MCF 10A (cell line): ENCODE results near the gene SHC2. TPM values are rescaled to one million over a fixed set of nuclear protein-coding genes. Genes with fewer than 3 reads are reported as not detected.

Source experiments
- BruUV-seq: library from RNA; stranded (reverse); fragments of 400-500 nt; replicated peaks from 2 replicates; lab custom pipeline; 2021; lab: Mats Ljungman, UMichigan
- CTCF ChIA-PET: fragments of 300-600 bp; sonication (Branson Sonifier 250); formaldehyde crosslinking; extraction: SDS; loops from one replicate; lab custom pipeline; 2021; ENCODE audit warnings: antibody characterized with exemption, inconsistent platforms; lab: Yijun Ruan, JAX
- POLR2A ChIA-PET: fragments of 300-600, 350-650 bp; sonication (Branson Sonifier 250); formaldehyde crosslinking; extraction: SDS; loops from one replicate; lab custom pipeline; 2020; ENCODE audit warnings: antibody characterized with exemption, inconsistent platforms; lab: Yijun Ruan, JAX
- DNase-seq: peaks from one replicate; pipeline ENCODE4 v3.0.0-alpha.2; 2018; ENCODE audit not compliant: unreplicated experiment
- H3K27ac Mint-ChIP-seq: one replicate; pipeline ENCODE4 v1.8.0; 2022; ENCODE audit warnings: mild to moderate bottlenecking, low read depth, mixed read lengths; ENCODE audit not compliant: unreplicated experiment
- H3K27me3 Mint-ChIP-seq: one replicate; pipeline ENCODE4 v1.8.0; 2022; ENCODE audit warnings: mixed read lengths; ENCODE audit not compliant: insufficient read depth, unreplicated experiment
- H3K36me3 Mint-ChIP-seq: one replicate; pipeline ENCODE4 v1.8.0; 2022; ENCODE audit warnings: mild to moderate bottlenecking, moderate library complexity, mixed read lengths; ENCODE audit not compliant: insufficient read depth, unreplicated experiment
- H3K4me1 Mint-ChIP-seq: one replicate; pipeline ENCODE4 v1.8.0; 2022; ENCODE audit warnings: mixed read lengths; ENCODE audit not compliant: insufficient read depth, unreplicated experiment
- H3K4me3 Mint-ChIP-seq: one replicate; pipeline ENCODE4 v1.8.0; 2022; ENCODE audit warnings: mild to moderate bottlenecking, moderate library complexity, mixed read lengths; ENCODE audit not compliant: unreplicated experiment
- H3K9me3 Mint-ChIP-seq: one replicate; pipeline ENCODE4 v1.8.0; 2022; ENCODE audit warnings: mixed read lengths; ENCODE audit not compliant: unreplicated experiment
- intact Hi-C: fragments of 100-400 bp; cut with micrococcal nuclease; formaldehyde crosslinking; loops from 2 replicates; pipeline ENCODE4 v1.14.1; 2022
- total RNA-seq: library from RNA; stranded (reverse); gene quantifications from 2 replicates; pipeline ENCODE4 v1.2.3, GENCODE V29; 2022
- TF ChIP-seq, protein P1 (sequence below): fragments of 200-600 bp; IDR thresholded peaks from one replicate; pipeline ENCODE4 v1.8.0; 2022; ENCODE audit warnings: antibody characterized with exemption, mild to moderate bottlenecking; ENCODE audit not compliant: unreplicated experiment

SHC2 gene
- total RNA-seq, 1 experiment from 2014 or later, result 0.77 TPM

DNA sequence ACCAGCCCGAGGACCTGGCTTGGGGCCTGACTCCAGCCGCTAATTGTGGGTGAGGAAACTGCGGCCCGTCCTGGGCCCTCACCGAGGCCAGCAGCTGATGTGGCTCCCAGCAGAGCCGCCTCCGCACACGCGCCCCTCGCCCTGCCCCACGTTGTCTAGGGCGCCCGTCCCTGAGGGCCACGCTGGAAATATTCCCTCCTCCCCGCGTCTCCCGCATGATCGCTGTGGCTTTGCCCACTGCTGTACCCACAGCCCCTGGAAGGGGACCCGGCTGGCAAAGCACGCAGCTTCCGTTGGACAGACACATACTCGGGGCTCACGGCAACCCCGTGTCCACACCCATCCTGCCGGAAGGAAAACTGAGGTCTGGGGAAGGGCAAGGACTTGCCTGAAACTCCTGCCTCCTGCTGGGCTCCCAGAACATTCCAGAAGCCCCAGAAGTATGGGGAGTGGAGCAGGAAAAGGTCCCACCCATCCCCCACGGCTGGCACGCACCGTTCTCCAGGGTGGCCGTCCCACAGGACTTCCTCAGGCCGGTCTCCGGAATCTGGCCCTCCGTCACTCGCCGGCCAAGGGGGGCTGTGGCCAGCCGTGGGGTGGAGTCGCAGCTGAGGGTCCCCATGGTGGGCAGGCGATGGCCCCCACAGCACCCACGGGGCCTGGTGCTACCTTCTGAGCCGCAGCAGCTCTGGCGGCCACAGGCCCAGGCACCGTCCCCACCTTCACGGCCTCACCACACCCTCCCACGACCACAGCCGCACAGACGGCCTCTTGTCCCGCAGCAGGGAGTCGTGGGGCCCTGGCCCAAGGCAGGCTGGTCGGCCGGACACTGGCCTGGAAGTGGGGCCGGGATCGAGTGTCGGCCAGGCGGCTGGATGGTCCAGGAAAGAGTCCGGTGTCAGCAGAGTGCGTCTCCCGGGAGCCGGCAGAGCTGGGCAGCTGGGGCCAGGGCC, 13.6 kb upstream of the SHC2 start:
- no peak for DNase-seq
- no peak overlapping the region for H3K27ac Mint-ChIP-seq
- no peak overlapping the region for H3K4me3 Mint-ChIP-seq
- peaks cover 5% of the 10 kb centered on the region for H3K4me1 Mint-ChIP-seq
- H3K27me3 Mint-ChIP-seq, result no peaks in the 10 kb centered on the region
- no peaks in the 10 kb centered on the region for H3K9me3 Mint-ChIP-seq
- no peaks in the 10 kb centered on the region for H3K36me3 Mint-ChIP-seq
- intact Hi-C loops, result no loop called here
- ChIA-PET POLR2A (no interaction called here), CTCF (interaction anchor here (0.6 kb wide), 2 partner anchors 35 to 58 kb away, joined by 3 to 5 read pairs; no protein-coding TSS in a partner anchor)
- BruUV-seq, result no TSS peak
- TF ChIP-seq, protein P1, sequence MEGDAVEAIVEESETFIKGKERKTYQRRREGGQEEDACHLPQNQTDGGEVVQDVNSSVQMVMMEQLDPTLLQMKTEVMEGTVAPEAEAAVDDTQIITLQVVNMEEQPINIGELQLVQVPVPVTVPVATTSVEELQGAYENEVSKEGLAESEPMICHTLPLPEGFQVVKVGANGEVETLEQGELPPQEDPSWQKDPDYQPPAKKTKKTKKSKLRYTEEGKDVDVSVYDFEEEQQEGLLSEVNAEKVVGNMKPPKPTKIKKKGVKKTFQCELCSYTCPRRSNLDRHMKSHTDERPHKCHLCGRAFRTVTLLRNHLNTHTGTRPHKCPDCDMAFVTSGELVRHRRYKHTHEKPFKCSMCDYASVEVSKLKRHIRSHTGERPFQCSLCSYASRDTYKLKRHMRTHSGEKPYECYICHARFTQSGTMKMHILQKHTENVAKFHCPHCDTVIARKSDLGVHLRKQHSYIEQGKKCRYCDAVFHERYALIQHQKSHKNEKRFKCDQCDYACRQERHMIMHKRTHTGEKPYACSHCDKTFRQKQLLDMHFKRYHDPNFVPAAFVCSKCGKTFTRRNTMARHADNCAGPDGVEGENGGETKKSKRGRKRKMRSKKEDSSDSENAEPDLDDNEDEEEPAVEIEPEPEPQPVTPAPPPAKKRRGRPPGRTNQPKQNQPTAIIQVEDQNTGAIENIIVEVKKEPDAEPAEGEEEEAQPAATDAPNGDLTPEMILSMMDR, result no peak

GRCh38 chr19:472005-472858, 11.4 kb upstream of the SHC2 start:
- Mint-ChIP-seq H3K4me1 (peaks cover 5% of the 10 kb centered on the region), H3K4me3 (no peak overlapping the region), H3K27ac (no peak overlapping the region), H3K36me3 (no peaks in the 10 kb centered on the region), H3K9me3 (no peaks in the 10 kb centered on the region), H3K27me3 (no peaks in the 10 kb centered on the region)
- BruUV-seq, result no TSS peak
- intact Hi-C loops, result no loop called here
- no peak for DNase-seq
- CTCF ChIA-PET, result interaction anchor here (0.7 kb wide), 1 partner anchor 34 kb away, joined by 4 read pairs; no protein-coding TSS in a partner anchor
- TF ChIP-seq, protein P1, result no peak
- POLR2A ChIA-PET, result no interaction called here

GRCh38 chr19:470701-471100, 9.9 kb upstream of the SHC2 start:
- Mint-ChIP-seq H3K27me3 (no peaks in the 10 kb centered on the region), H3K4me3 (no peak overlapping the region), H3K36me3 (no peaks in the 10 kb centered on the region), H3K27ac (no peak overlapping the region), H3K9me3 (peaks cover 9% of the 10 kb centered on the region), H3K4me1 (peaks cover 5% of the 10 kb centered on the region)
- BruUV-seq, result no TSS peak
- TF ChIP-seq, protein P1, result no peak
- intact Hi-C loops, result no loop called here
- ChIA-PET CTCF (interaction anchor here (0.6 kb wide), 1 partner anchor 57 kb away, joined by 3 read pairs; no protein-coding TSS in a partner anchor), POLR2A (no interaction called here)
- no peak for DNase-seq

DNA sequence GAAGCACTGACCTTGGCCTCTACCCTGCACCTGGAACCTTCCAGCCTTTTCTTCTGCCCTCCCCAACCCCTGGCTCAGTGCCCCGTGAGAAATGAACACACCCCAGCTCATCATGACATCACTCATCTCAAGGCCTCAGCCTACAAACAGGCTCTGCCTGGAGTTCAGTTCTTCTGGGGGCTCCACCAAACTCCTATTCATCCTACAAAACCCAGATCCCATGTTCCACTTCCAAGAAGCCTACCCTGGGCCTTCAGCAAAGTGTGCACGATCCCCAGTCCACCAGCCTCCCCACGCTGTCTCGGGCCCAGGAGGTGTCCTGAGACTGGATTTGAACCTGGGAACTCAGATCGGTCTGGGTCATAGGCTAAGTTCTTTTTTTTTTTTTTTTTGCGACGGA, 9.0 kb upstream of the SHC2 start:
- intact Hi-C loops, result no loop called here
- POLR2A ChIA-PET, result interaction anchor here (0.5 kb wide), 1 partner anchor 15 kb away, joined by 4 read pairs; no protein-coding TSS in a partner anchor

More for the DNA sequence above, 9.0 kb upstream of the SHC2 start:
- Mint-ChIP-seq H3K4me3 (no peak overlapping the region), H3K27me3 (no peaks in the 10 kb centered on the region), H3K36me3 (no peaks in the 10 kb centered on the region), H3K27ac (no peak overlapping the region), H3K9me3 (peaks cover 18% of the 10 kb centered on the region), H3K4me1 (peaks cover 5% of the 10 kb centered on the region)
- CTCF ChIA-PET, result interaction anchor here (0.6 kb wide), 2 partner anchors 9 to 56 kb away, joined by 3 read pairs; no protein-coding TSS in a partner anchor
- DNase-seq, result no peak
- BruUV-seq, result no TSS peak
- TF ChIP-seq, protein P1, result no peak
